ENCODE results near the gene SCGB1D2.

DNA sequence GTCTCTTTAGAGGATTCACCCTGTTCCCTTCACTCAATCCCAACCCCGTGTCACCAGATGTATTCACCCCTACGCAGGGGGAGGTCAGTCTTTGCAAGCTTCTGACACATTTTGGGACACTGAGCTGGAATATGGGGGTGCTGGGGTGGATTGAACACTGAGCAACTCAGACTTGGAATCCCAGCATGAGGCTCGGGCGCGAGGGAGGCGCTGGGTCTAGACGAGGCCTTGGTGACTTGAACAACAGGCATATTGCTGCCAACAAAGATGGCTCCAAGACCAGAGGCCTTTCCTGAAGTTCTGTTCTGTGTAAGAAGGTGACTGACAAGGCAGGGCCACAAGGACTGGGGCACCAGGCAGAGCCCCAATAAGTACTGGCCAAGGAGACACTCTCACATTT lies 36.6 kb upstream of the SCGB1D2 start:
- no peak for TF ChIP-seq CTCF (IDR thresholded peaks at IDR 0.05)
- no peak for TF ChIP-seq POLR2AphosphoS5 (IDR thresholded peaks at IDR 0.05)
- no peak for TF ChIP-seq POLR2A (IDR thresholded peaks at IDR 0.05)

Data from suprapubic skin (tissue), 4 donors.